ENCODE results near the gene PSG11. TPM values are rescaled to one million over a fixed set of nuclear protein-coding genes. Genes with fewer than 3 reads are reported as not detected.
"Not testable (repeated sequence)": the region's sequence is repeated elsewhere in the genome, so short reads cannot be mapped to it uniquely, and the experiment has no call there.

Gene PSG11
- total RNA-seq: not detected
- polyA plus RNA-seq: not detected

- intact Hi-C loops (cut with DNase I): not testable (repeated sequence)
These were observed at the start of gene PSG11 for GRCh38 chr19:43026369-43026768. Gene PSG11, minus strand, starts transcription at chr19:43026469. Its CDS starts 97 bp downstream, at chr19:43026372.

GRCh38 chr19:43062418-43062817 is 36.1 kb upstream of the PSG11 start:
- H3K27ac ChIP-seq; H3K27me3 ChIP-seq; intact Hi-C loops (cut with DNase I); DNase-seq; H3K36me3 ChIP-seq; H3K9me3 ChIP-seq; H3K4me1 ChIP-seq; H3K4me3 ChIP-seq: not testable (repeated sequence)
- WGBS, 2 donors: 69 to 72% methylated on average over 3 of the region's 3 CpGs

More at GRCh38 chr19:43026369-43026768, at the start of gene PSG11:
- H3K27me3 ChIP-seq, H3K27ac ChIP-seq, DNase-seq, H3K9me3 ChIP-seq, H3K36me3 ChIP-seq, H3K4me3 ChIP-seq: not testable (repeated sequence)
- 73 to 74% methylated on average over 6 of the region's 6 CpGs for WGBS, 2 donors
- H3K4me1 ChIP-seq: peaks cover 0 to 11% (median 6%) of the 10 kb centered on the region in 4 donors

GRCh38 chr19:43061326-43061725 is 35.1 kb upstream of the PSG11 start:
- WGBS, 2 donors: 75% methylated on average over 3 of the region's 3 CpGs
- intact Hi-C loops (cut with DNase I); H3K27ac ChIP-seq; H3K9me3 ChIP-seq; H3K27me3 ChIP-seq; H3K4me1 ChIP-seq; H3K4me3 ChIP-seq; DNase-seq; H3K36me3 ChIP-seq: not testable (repeated sequence)

- H3K36me3 ChIP-seq; H3K4me1 ChIP-seq; H3K27ac ChIP-seq; H3K27me3 ChIP-seq; H3K9me3 ChIP-seq; DNase-seq; H3K4me3 ChIP-seq; intact Hi-C loops (cut with DNase I): not testable (repeated sequence)
- WGBS, 2 donors: 71 to 72% methylated on average over 3 of the region's 3 CpGs
These were observed 34.0 kb upstream of the PSG11 start for GRCh38 chr19:43060254-43060653.

- 85 to 91% methylated on average over 2 of the region's 2 CpGs for WGBS, 2 donors
- H3K27ac ChIP-seq: not testable (repeated sequence)
These were observed 33.2 kb upstream of the PSG11 start for GRCh38 chr19:43059482-43059881.

GRCh38 chr19:43058440-43058839 is 32.2 kb upstream of the PSG11 start:
- intact Hi-C loops (cut with DNase I); H3K4me3 ChIP-seq; H3K9me3 ChIP-seq; H3K27ac ChIP-seq; DNase-seq; H3K4me1 ChIP-seq; H3K27me3 ChIP-seq; H3K36me3 ChIP-seq: not testable (repeated sequence)
- 29 to 52% methylated on average over 2 of the region's 2 CpGs for whole genome bisulfite sequencing, 2 donors

More at GRCh38 chr19:43059482-43059881, 33.2 kb upstream of the PSG11 start:
- intact Hi-C loops (cut with DNase I); DNase-seq; H3K27me3 ChIP-seq; H3K36me3 ChIP-seq; H3K4me1 ChIP-seq; H3K4me3 ChIP-seq; H3K9me3 ChIP-seq: not testable (repeated sequence)

- H3K4me3 ChIP-seq; H3K27me3 ChIP-seq; H3K27ac ChIP-seq; H3K9me3 ChIP-seq; intact Hi-C loops (cut with DNase I); DNase-seq; H3K36me3 ChIP-seq: not testable (repeated sequence)
- H3K4me1 ChIP-seq: peaks cover 0 to 15% (median 2%) of the 10 kb centered on the region in 4 donors
- WGBS, 2 donors: 75 to 76% methylated on average over 3 of the region's 3 CpGs
These were observed 21.7 kb upstream of the PSG11 start for GRCh38 chr19:43047966-43048365.

GRCh38 chr19:43046578-43046977 is 20.3 kb upstream of the PSG11 start:
- peak in 3 of 4 donors; percentile 50 to 80 (median 72) for TF ChIP-seq POLR2AphosphoS5 (IDR thresholded peaks at IDR 0.05)
- H3K27me3 ChIP-seq; intact Hi-C loops (cut with DNase I); H3K4me3 ChIP-seq; H3K36me3 ChIP-seq; H3K9me3 ChIP-seq; DNase-seq: not testable (repeated sequence)
- Histone ChIP-seq H3K27ac (peak overlapping the region in 2 of 4 donors; percentile 14 to 40), H3K4me1 (peaks cover 0 to 15% (median 4%) of the 10 kb centered on the region in 4 donors)
- WGBS, 2 donors: 76% methylated on average over 2 of the region's 2 CpGs

GRCh38 chr19:43043492-43044180 is 17.4 kb upstream of the PSG11 start:
- H3K9me3 ChIP-seq; intact Hi-C loops (cut with DNase I); H3K27ac ChIP-seq; DNase-seq; H3K4me3 ChIP-seq; H3K27me3 ChIP-seq; H3K36me3 ChIP-seq: not testable (repeated sequence)
- peaks cover 0 to 15% (median 4%) of the 10 kb centered on the region in 4 donors for H3K4me1 ChIP-seq
- 83 to 91% methylated on average over 1 of the region's 1 CpG for WGBS, 2 donors

- H3K4me3 ChIP-seq; intact Hi-C loops (cut with DNase I); H3K36me3 ChIP-seq; H3K4me1 ChIP-seq; H3K27me3 ChIP-seq; DNase-seq; H3K27ac ChIP-seq; H3K9me3 ChIP-seq: not testable (repeated sequence)
- 23 to 36% methylated on average over 2 of the region's 2 CpGs for WGBS, 2 donors
These were observed 5.4 kb upstream of the PSG11 start for GRCh38 chr19:43031645-43032044.
